CD4-positive, alpha-beta T cell (primary cell): ENCODE measurements around the gene SPTBN5. TPM values are rescaled to one million over a fixed set of nuclear protein-coding genes. Genes with fewer than 3 reads are reported as not detected.

ENCODE experiments used
- ATAC-seq: fragments of 200-7000 bp; cut with Tn5 transposase; one replicate; pipeline ENCODE4 v1.10.0; 2022; ENCODE audit warnings: mild to moderate bottlenecking; ENCODE audit not compliant: poor library complexity
- CTCF ChIA-PET: fragments of 350-600 bp; sonication (Branson Sonifier 250); formaldehyde crosslinking; loops from one replicate; lab custom pipeline; 2021; ENCODE audit warnings: antibody characterized with exemption, inconsistent platforms; lab: Charles Lee
- POLR2A ChIA-PET: fragments of 350-600 bp; sonication (Branson Sonifier 250); formaldehyde crosslinking; loops from one replicate; lab custom pipeline; 2021; ENCODE audit warnings: antibody characterized with exemption, inconsistent platforms; lab: Charles Lee
- DNase-seq, 14 experiments: peaks; one replicate each; pipeline ENCODE4 v3.0.0-alpha.2; 2013 to 2020; ENCODE audit warnings: mixed read lengths in 2 of 14
- H3K27ac ChIP-seq, 2 donors: one replicate each; pipeline versions ENCODE4 v1.5.1 to v1.7.0; 2013; ENCODE audit warnings: low read length in 2 of 2, low read depth in 1 of 2, mild to moderate bottlenecking in 1 of 2
- H3K27me3 ChIP-seq, 2 experiments: 1 replicate in 1 of 2; 2 replicates in 1 of 2; pipeline versions ENCODE4 v1.6.1 to v1.7.0; 2013; ENCODE audit warnings: low read length in 2 of 2, control low read depth in 1 of 2, mild to moderate bottlenecking in 1 of 2, moderate library complexity in 1 of 2; ENCODE audit not compliant: insufficient read depth in 2 of 2, control insufficient read depth in 1 of 2
- H3K36me3 ChIP-seq: one replicate; pipeline ENCODE4 v1.6.1; 2013; ENCODE audit warnings: low read length, control low read depth; ENCODE audit not compliant: insufficient read depth
- H3K4me1 ChIP-seq: one replicate; pipeline ENCODE4 v1.6.1; 2013; ENCODE audit warnings: low read length, control low read depth; ENCODE audit not compliant: insufficient read depth
- H3K4me3 ChIP-seq: one replicate; pipeline ENCODE4 v1.5.1; 2013; ENCODE audit warnings: mild to moderate bottlenecking, low read length, moderate library complexity
- H3K9me3 ChIP-seq, 2 experiments: 1 replicate in 1 of 2; 2 replicates in 1 of 2; pipeline versions ENCODE4 v1.6.1 to v1.7.0; 2013; ENCODE audit warnings: low read length in 2 of 2, mild to moderate bottlenecking in 2 of 2, control low read depth in 1 of 2, moderate library complexity in 1 of 2; ENCODE audit not compliant: control insufficient read depth in 1 of 2, insufficient read depth in 1 of 2
- H3K27ac Mint-ChIP-seq: one replicate; pipeline ENCODE4 v1.8.0; 2020; ENCODE audit warnings: mixed read lengths
- H3K27me3 Mint-ChIP-seq: one replicate; pipeline ENCODE4 v1.8.0; 2021; ENCODE audit warnings: mixed read lengths
- H3K36me3 Mint-ChIP-seq: one replicate; pipeline ENCODE4 v1.8.0; 2021; ENCODE audit warnings: low read depth, mixed read lengths
- H3K4me1 Mint-ChIP-seq: one replicate; pipeline ENCODE4 v1.8.0; 2021; ENCODE audit warnings: low read depth, mixed read lengths
- H3K4me3 Mint-ChIP-seq: one replicate; pipeline ENCODE4 v1.8.0; 2020; ENCODE audit warnings: mild to moderate bottlenecking, mixed read lengths
- H3K9me3 Mint-ChIP-seq: one replicate; pipeline ENCODE4 v1.8.0; 2020; ENCODE audit warnings: mixed read lengths
- intact Hi-C, 2 experiments: fragments of 100-400 bp; cut with DNase I in 1 of 2; cut with micrococcal nuclease in 1 of 2; formaldehyde crosslinking; loops; one replicate each; pipeline versions ENCODE4 v1.15.1 to v1.9.0; 2023 to 2025; cut with DNase I, micrococcal nuclease
- total RNA-seq, 174 experiments: library from RNA in 2 of 174; stranded (reverse) in 2 of 174; gene quantifications; one replicate each; pipeline ENCODE4 v1.2.3 and lab custom pipeline; 2021 to 2026
- TF ChIP-seq, protein P1 (sequence below): fragments of 200-600 bp; IDR thresholded peaks from one replicate; pipeline ENCODE4 v1.8.0; 2022; ENCODE audit warnings: antibody characterized with exemption, mild to moderate bottlenecking

The SPTBN5 gene
- total RNA-seq, 2 experiments from 2014 or later: 2.2 to 2.3 TPM

DNA sequence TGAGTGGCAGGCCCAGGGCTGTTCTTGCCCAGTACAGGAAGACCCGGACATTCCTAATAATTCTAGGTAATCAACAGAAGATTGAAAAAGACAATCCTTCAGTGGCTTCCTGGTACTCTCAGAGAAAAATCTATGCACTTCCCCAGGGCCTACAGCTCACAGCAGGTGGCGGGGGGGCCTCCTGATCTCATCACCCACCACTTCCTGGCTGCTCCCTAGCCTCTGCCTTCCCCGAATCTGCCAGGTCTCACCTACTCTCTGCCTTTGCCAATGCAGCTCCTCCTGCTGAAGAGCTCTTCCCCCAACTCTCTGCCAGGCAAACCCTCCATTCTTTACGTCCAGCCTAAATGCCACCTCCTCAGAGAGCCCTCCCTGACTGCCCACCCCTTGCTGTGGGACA is 41.0 kb upstream of the SPTBN5 start:
- peak overlapping the region; percentile 5 for H3K4me3 ChIP-seq
- Mint-ChIP-seq H3K27ac (peak overlapping the region; percentile 89), H3K36me3 (no peaks in the 10 kb centered on the region), H3K9me3 (no peaks in the 10 kb centered on the region), H3K4me3 (peak overlapping the region; percentile 68), H3K4me1 (peaks cover 52% of the 10 kb centered on the region), H3K27me3 (no peaks in the 10 kb centered on the region)
- peak overlapping the region; percentile 97 for H3K27ac ChIP-seq
- H3K36me3 ChIP-seq: no peaks in the 10 kb centered on the region
- H3K9me3 ChIP-seq: peaks cover 0 to 3% of the 10 kb centered on the region in 2 experiments
- CTCF ChIA-PET: interaction anchor here (1.4 to 3.8 kb wide), 3 partner anchors 31 to 160 kb away, joined by 3 to 36 read pairs (median 4); partner anchors contain the start of gene MAPKBP1
- intact Hi-C loops: loop anchor here (2.0 to 5.0 kb wide), 3 partner anchors 28 to 337 kb away; partner anchors contain the start of genes GANC (in 1 of the 2) and TMEM87A (in 1 of the 2)
- H3K4me1 ChIP-seq: peaks cover 62% of the 10 kb centered on the region
- POLR2A ChIA-PET: interaction anchor here (0.9 to 8.9 kb wide), 7 partner anchors 9 to 440 kb away, joined by 3 to 209 read pairs (median 5); partner anchors contain the start of genes EHD4, MAPKBP1 and MGA
- H3K27me3 ChIP-seq: no peaks in the 10 kb centered on the region
- TF ChIP-seq, protein P1, sequence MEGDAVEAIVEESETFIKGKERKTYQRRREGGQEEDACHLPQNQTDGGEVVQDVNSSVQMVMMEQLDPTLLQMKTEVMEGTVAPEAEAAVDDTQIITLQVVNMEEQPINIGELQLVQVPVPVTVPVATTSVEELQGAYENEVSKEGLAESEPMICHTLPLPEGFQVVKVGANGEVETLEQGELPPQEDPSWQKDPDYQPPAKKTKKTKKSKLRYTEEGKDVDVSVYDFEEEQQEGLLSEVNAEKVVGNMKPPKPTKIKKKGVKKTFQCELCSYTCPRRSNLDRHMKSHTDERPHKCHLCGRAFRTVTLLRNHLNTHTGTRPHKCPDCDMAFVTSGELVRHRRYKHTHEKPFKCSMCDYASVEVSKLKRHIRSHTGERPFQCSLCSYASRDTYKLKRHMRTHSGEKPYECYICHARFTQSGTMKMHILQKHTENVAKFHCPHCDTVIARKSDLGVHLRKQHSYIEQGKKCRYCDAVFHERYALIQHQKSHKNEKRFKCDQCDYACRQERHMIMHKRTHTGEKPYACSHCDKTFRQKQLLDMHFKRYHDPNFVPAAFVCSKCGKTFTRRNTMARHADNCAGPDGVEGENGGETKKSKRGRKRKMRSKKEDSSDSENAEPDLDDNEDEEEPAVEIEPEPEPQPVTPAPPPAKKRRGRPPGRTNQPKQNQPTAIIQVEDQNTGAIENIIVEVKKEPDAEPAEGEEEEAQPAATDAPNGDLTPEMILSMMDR: no peak
- ATAC-seq (peak; percentile 71), DNase-seq (peak; percentile 59 to 90 (median 76))

DNA sequence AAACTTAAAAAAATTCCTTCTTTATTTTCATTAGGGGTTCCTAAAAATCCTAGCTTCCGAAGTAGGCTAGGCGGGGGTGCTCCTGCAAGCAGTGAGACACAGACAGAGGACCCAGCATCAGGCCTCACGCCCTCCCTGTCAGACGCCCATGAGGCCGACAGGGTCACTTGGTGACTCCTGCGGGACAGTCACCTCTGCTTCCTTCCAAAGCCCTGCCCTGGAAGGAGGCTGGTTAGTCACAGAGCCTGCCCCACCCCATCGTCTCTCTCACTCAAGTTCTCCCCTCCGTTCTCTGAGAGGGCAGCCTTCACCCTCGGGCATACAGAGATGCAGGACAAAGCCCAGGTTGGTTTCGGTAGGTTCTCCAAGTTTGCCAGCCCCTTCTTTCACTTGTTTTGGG is 39.9 kb upstream of the SPTBN5 start:
- ChIA-PET POLR2A (interaction anchor here (1.4 to 8.9 kb wide), 4 partner anchors 8 to 273 kb away, joined by 4 to 209 read pairs (median 14); partner anchors contain the start of genes EHD4 and MGA), CTCF (interaction anchor here (1.4 to 1.6 kb wide), 2 partner anchors 29 to 159 kb away, joined by 4 read pairs; partner anchors contain the start of gene MAPKBP1)
- Histone ChIP-seq H3K4me1 (peaks cover 61% of the 10 kb centered on the region), H3K36me3 (no peaks in the 10 kb centered on the region), H3K9me3 (peaks cover 0 to 3% of the 10 kb centered on the region in 2 experiments), H3K27me3 (no peaks in the 10 kb centered on the region), H3K27ac (peak overlapping the region; percentile 97), H3K4me3 (no peak overlapping the region)
- Mint-ChIP-seq H3K4me3 (no peak overlapping the region), H3K36me3 (no peaks in the 10 kb centered on the region), H3K27me3 (no peaks in the 10 kb centered on the region), H3K27ac (peak overlapping the region; percentile 89), H3K9me3 (no peaks in the 10 kb centered on the region), H3K4me1 (peaks cover 49% of the 10 kb centered on the region)
- DNase-seq: peak in 3 of 14 experiments; percentile 31 to 56 (median 31)
- ATAC-seq: no peak
- intact Hi-C loops: loop anchor here in 1 of 2 experiments (2.0 kb wide), 1 partner anchor 27 kb away; no protein-coding TSS in a partner anchor
- TF ChIP-seq, protein P1: no peak

DNA sequence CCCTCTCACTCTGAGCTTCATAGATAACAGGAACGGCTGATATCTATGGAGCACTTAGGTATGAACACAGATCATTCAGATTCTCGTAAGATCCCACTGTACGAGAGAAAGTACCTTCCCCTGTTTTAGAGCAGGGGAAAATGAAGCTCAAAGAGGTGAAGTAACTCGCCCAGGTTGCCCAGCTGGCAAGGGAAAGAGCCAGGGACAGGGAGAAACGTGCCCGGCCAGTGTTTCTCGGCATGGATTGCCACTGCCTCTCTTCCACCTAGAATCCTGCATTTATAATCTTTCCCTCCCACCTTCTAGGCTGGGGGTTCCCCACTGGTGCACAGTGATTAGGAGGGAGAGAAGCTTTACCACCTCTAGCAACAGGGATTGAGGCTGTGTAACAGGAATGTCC is 39.5 kb upstream of the SPTBN5 start:
- H3K36me3 Mint-ChIP-seq: no peaks in the 10 kb centered on the region
- peaks cover 46% of the 10 kb centered on the region for H3K4me1 Mint-ChIP-seq
- ChIA-PET CTCF (interaction anchor here (1.2 to 1.6 kb wide), 2 partner anchors 29 to 161 kb away, joined by 3 to 4 read pairs; no protein-coding TSS in a partner anchor), POLR2A (interaction anchor here (8.9 kb wide), 1 partner anchor 37 kb away, joined by 209 read pairs; the partner anchor contains the start of gene EHD4)
- H3K27ac Mint-ChIP-seq: peak overlapping the region; percentile 89
- intact Hi-C loops: no loop called here
- Histone ChIP-seq H3K27me3 (no peaks in the 10 kb centered on the region), H3K9me3 (peaks cover 0 to 3% of the 10 kb centered on the region in 2 experiments), H3K36me3 (no peaks in the 10 kb centered on the region), H3K4me1 (peaks cover 63% of the 10 kb centered on the region), H3K27ac (peak overlapping the region; percentile 97), H3K4me3 (no peak overlapping the region)
- H3K4me3 Mint-ChIP-seq: no peak overlapping the region
- H3K9me3 Mint-ChIP-seq: no peaks in the 10 kb centered on the region
- DNase-seq: no peak
- ATAC-seq: no peak
- no peaks in the 10 kb centered on the region for H3K27me3 Mint-ChIP-seq
- TF ChIP-seq, protein P1: no peak
